Effector memory CD4-positive, alpha-beta T cell (primary cell): Measurements from ENCODE around the gene FOXR1.

Experiments used
- DNase-seq, 3 donors: peaks; one replicate each; pipeline ENCODE4 v3.0.0-alpha.2; 2020
- H3K27ac ChIP-seq: 2 replicates; pipeline ENCODE4 v1.7.0; 2013; ENCODE audit warnings: mild to moderate bottlenecking, low read length, moderate library complexity; ENCODE audit not compliant: insufficient read depth, poor library complexity, severe bottlenecking
- H3K27me3 ChIP-seq: replicated peaks from 2 replicates; pipeline ENCODE4 v1.7.0; 2013; ENCODE audit warnings: mild to moderate bottlenecking, low read length; ENCODE audit not compliant: insufficient read depth, control insufficient read depth, poor library complexity, severe bottlenecking
- H3K36me3 ChIP-seq: 2 replicates; pipeline ENCODE4 v1.7.0; 2013; ENCODE audit warnings: mild to moderate bottlenecking, low read length, moderate library complexity; ENCODE audit not compliant: control insufficient read depth, insufficient read depth
- H3K4me1 ChIP-seq: 2 replicates; pipeline ENCODE4 v1.7.0; 2013; ENCODE audit warnings: low read length, mild to moderate bottlenecking; ENCODE audit not compliant: control insufficient read depth, insufficient read depth, poor library complexity, severe bottlenecking
- H3K4me3 ChIP-seq: 2 replicates; pipeline ENCODE4 v1.7.0; 2013; ENCODE audit warnings: low read length, low read depth, mild to moderate bottlenecking; ENCODE audit not compliant: insufficient read depth, poor library complexity, severe bottlenecking
- H3K9me3 ChIP-seq: 2 replicates; pipeline ENCODE4 v1.7.0; 2013; ENCODE audit warnings: mild to moderate bottlenecking, low read length, moderate library complexity; ENCODE audit not compliant: control insufficient read depth

The FOXR1 gene

DNA sequence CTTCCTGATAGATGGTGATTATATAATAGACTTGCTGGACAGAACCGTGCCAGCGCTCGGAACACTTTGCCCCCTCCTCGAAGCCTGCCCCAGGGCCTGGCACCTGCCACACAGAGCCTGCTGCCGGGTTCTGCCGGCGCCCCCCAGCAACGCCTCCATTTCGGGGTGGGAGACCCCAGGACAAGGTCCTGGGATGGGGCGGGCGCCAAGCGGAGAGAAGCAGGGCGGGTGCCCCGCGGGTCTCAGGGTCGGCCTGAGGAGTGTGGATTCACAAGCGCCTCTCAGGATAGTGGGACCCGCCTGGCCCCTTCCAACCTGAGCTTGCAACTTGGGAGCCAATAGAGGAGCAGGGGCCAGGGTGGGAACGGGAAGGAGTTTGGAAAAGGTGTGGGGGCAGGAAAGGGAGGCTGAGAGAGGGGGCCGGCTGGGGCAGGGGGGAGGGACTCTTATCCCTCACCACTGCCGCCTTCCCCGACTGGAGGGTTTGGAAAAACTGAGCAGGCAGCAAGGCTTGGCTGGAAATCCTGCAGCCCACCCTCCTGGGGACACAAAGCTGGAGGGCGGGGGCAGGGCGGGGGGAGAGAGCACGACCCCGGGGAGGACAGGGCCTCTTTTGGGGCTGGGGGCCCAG, 42.6 kb upstream of the FOXR1 start:
- peak overlapping the region; percentile 98 for H3K27ac ChIP-seq
- H3K4me3 ChIP-seq: peak overlapping the region; percentile 83
- H3K36me3 ChIP-seq: no peaks in the 10 kb centered on the region
- H3K27me3 ChIP-seq: no peaks in the 10 kb centered on the region
- DNase-seq: no peak
- H3K9me3 ChIP-seq: no peaks in the 10 kb centered on the region
- peaks cover 25% of the 10 kb centered on the region for H3K4me1 ChIP-seq

DNA sequence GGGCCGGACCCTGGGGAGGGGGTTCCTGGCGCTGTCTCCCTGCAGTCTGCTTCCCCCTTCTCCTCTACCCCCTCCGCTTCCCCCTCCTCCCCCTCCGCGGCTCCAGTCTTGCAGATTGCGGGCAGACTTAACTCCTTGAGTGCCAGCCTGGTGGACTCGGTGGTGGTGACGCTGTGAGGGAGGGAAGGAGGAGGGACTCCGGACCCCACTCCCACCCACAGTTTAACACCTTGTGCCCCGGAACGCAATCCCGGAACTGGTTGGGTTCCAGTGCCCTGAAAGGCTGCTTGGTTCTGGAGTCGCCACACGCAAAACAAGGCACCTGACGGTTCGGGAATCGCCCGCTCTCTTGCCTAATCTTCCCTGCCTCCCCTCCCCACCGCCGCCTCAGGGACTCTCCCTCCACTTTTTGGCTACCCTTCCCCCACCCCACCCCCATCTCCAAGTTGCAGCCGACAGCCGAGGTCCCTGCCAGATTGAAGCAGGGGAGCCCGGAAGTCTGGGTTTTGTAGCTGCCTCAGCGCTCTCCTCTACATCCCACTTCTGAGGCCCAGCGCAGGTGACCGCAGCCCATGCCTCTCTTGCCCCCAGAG, 42.0 kb upstream of the FOXR1 start:
- peak; percentile 75 to 76 (median 75) for DNase-seq
- peak overlapping the region; percentile 98 for H3K27ac ChIP-seq

DNA sequence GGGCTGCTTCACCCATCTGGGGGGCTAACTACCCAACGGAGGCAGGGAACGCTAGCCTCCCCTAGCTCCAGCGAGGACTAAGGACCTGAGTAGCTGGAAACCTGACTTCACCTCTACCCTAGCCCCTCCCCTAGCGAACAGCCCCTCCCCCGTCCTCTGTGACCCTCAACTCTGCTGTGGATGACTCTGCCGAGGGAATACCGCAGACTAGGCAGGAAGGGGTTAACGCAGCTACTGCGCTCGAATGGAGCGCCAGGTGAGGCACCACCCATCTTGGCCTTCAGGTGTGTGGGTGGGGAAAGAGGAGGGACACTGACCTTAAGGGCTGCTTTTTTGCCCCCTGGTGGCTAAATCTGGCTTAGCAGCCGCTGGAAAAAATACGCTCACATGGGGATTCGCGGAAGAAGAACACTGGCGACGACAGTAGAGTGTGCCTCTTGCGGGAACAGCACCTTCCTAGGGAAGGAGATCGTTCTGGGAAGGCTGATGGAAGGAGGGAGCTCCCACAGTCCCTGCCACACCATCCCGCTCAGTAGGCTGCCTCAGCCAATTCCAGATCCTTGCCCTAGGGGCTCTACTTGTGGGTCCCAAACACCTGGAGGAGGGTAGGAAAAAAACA, 41.4 kb upstream of the FOXR1 start:
- Histone ChIP-seq H3K9me3 (no peaks in the 10 kb centered on the region), H3K27ac (peak overlapping the region; percentile 98), H3K4me3 (peak overlapping the region; percentile 83), H3K27me3 (no peaks in the 10 kb centered on the region), H3K36me3 (no peaks in the 10 kb centered on the region), H3K4me1 (peaks cover 25% of the 10 kb centered on the region)
- DNase-seq: peak; percentile 78 to 83 (median 79)

More for the DNA sequence above, 42.0 kb upstream of the FOXR1 start:
- Histone ChIP-seq H3K4me1 (peaks cover 25% of the 10 kb centered on the region), H3K27me3 (no peaks in the 10 kb centered on the region), H3K9me3 (no peaks in the 10 kb centered on the region), H3K4me3 (peak overlapping the region; percentile 83), H3K36me3 (no peaks in the 10 kb centered on the region)

DNA sequence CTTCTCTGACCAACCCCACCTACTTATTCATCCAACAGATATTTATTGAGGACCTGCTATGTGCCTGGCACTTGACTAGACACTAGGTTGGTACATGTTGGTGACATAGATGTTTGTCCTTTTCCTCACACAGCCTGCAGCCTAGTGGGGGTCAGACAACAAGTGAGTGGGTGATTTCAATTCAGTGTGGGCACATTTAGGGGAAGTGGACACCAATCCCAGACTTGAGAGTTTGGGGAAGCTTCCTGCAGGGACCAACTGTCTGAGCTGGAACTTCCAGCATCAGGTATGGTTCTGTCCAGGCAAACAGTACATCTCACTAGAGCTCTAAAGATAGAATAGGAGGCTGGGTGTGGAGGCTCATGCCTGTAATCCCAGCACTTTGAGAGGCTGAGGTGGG, 40.0 kb upstream of the FOXR1 start:
- DNase-seq: no peak
- H3K9me3 ChIP-seq: no peaks in the 10 kb centered on the region
- H3K4me1 ChIP-seq: peaks cover 25% of the 10 kb centered on the region
- no peak overlapping the region for H3K4me3 ChIP-seq
- H3K27ac ChIP-seq: no peak overlapping the region
- no peaks in the 10 kb centered on the region for H3K36me3 ChIP-seq
- no peaks in the 10 kb centered on the region for H3K27me3 ChIP-seq

DNA sequence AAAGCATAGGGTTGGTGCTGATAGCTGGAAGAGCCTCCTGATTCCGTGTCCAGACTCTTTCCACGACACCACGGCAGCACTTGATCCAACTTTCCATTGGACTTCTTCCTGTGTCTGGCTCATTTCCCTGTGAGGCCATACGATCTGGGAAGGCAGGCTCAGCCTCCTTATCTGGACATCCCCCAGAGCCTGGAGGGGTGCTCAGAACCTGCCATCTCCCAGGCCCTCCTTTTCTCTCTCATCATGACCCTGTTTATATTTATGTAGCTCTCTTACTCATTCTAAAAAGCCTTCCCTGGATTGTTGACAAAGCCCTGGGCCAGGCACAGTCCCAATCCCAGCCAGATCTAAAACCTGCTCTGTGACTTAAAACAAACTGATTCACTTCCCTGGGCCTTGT, 38.1 kb upstream of the FOXR1 start:
- no peak overlapping the region for H3K4me3 ChIP-seq
- DNase-seq: no peak
- no peak overlapping the region for H3K27ac ChIP-seq
- H3K9me3 ChIP-seq: no peaks in the 10 kb centered on the region
- H3K36me3 ChIP-seq: no peaks in the 10 kb centered on the region
- H3K4me1 ChIP-seq: peaks cover 10% of the 10 kb centered on the region
- no peaks in the 10 kb centered on the region for H3K27me3 ChIP-seq

DNA sequence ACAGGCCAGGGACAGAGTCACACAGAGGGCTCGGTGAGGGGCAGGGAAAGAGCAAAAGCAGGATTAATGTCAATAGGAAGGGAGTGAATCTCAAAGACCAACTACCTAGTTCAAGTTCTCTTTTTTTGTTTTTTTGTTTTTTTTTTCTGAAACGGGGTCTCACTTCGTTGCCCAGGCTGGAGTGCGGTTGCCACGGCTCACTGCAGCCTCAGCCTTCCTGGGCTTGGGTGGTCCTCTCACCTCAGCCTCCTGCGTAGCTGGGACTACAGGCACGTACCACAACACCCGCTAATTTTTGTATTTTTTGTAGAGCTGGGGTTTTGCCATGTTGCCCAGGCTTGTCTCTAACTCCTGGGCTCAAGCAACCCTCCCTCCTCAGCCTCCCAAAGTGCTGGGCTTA, 36.2 kb upstream of the FOXR1 start:
- DNase-seq: no peak
- H3K4me1 ChIP-seq: peaks cover 15% of the 10 kb centered on the region
- no peaks in the 10 kb centered on the region for H3K36me3 ChIP-seq
- no peak overlapping the region for H3K27ac ChIP-seq
- no peak overlapping the region for H3K4me3 ChIP-seq
- no peaks in the 10 kb centered on the region for H3K27me3 ChIP-seq
- no peaks in the 10 kb centered on the region for H3K9me3 ChIP-seq

DNA sequence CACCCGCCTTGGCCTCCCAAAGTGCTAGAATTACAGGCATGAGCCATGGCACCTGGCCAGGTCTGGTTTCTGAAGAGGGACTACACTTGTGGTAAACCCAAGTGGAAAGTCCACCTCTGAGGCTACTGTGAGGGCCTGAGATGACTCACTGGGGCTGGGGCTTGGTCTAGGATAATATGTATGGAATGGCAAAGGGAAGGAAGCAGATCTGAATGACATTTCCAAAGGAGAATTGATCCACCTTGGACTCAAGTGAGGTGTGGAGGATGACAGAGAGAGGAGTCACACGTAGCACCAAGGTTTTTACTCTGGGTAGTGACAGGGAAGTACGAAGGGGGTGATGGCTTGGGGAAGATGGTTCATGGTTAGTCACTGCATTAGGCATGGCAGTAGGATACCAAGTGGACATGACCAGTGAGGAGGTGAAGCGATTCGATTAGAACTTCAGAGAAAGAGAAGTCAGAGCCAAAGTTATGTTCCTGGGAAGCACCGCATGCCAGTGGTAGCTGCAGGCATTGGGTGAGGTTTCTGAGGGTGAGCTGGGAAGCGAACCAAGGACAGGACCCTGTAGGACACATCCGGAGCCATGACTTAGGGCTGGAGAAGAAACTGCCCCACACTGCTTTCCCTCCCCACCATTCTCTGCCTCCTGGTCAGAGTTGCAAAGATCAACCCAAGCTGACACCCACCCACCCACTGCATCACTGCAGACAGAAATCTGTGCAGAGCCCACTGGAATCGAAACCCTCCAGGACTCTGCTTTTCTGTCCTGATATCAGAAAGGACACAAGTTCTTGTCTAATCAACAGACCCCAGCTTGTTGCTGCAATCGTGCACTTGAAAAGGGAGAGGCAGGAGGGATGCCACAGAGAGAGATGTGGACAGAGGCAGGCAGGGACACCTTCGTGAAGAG, 32.8 kb upstream of the FOXR1 start:
- no peak for DNase-seq
- Histone ChIP-seq H3K27me3 (no peaks in the 10 kb centered on the region), H3K4me1 (peaks cover 18% of the 10 kb centered on the region), H3K36me3 (no peaks in the 10 kb centered on the region), H3K9me3 (no peaks in the 10 kb centered on the region), H3K27ac (no peak overlapping the region), H3K4me3 (no peak overlapping the region)

DNA sequence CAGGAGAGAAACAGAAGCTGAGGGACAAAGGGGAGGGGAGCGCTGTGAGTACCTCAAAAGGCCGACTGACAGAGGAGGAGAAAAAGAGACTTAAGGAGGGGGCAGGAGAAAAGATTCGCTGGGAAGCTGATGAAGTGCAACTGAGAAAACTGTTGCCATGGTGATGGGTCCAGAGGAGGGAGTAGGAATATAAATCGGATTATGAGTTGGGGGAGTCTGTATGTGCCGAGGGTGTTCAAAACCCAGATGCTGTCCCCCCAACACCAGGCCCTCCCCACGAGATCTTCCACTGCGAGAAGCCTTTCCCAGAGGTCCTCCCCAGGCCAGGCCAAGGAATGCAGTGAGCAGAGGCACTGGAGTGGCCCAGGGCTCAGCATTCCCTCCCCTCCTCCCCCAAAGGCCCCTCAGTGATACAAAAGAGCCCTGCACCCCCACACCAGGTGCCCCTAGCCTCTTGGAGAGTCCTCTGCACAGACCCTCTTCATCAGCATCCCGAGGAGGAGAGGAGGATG, 32.1 kb upstream of the FOXR1 start:
- H3K9me3 ChIP-seq: no peaks in the 10 kb centered on the region
- H3K36me3 ChIP-seq: no peaks in the 10 kb centered on the region
- H3K27me3 ChIP-seq: no peaks in the 10 kb centered on the region
- DNase-seq: no peak
- H3K4me1 ChIP-seq: peaks cover 18% of the 10 kb centered on the region
- H3K4me3 ChIP-seq: no peak overlapping the region
- no peak overlapping the region for H3K27ac ChIP-seq

DNA sequence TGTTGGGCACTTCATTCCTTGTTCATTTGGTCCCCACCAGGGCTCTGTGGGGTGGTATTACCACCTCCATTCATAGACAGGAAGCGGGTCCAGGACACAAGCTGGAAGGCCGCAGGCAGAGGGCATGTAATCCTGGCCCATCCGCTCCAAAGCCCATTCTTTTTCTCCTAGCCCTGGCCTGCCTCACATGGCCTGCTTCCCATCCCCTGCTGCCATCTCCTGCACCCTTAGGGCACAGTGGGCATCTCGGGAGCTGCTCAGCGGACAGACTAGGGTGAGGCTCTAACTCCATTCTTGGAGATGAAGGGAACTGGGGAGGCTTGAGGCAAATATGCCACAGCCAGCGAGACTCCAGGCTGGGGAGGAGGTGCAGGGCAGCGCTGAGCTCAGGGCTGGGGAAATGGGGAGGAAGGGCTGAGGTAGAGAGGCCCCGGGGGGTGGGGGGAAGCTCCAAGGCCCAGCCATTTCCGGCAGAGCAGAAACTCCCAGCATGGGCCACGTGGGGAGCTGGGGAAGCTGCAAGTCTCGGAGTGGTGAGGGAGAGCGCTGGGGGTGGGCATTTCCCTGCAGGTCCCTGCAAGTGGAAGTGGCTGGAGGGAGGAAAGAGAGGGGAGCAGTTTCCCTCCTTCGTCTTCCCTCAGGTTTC, 31.5 kb upstream of the FOXR1 start:
- H3K4me3 ChIP-seq: no peak overlapping the region
- no peaks in the 10 kb centered on the region for H3K36me3 ChIP-seq
- no peaks in the 10 kb centered on the region for H3K9me3 ChIP-seq
- no peaks in the 10 kb centered on the region for H3K27me3 ChIP-seq
- peaks cover 18% of the 10 kb centered on the region for H3K4me1 ChIP-seq
- no peak for DNase-seq
- H3K27ac ChIP-seq: no peak overlapping the region
